ENCODE measurements around the gene TRPC4AP.

TRPC4AP gene

DNA sequence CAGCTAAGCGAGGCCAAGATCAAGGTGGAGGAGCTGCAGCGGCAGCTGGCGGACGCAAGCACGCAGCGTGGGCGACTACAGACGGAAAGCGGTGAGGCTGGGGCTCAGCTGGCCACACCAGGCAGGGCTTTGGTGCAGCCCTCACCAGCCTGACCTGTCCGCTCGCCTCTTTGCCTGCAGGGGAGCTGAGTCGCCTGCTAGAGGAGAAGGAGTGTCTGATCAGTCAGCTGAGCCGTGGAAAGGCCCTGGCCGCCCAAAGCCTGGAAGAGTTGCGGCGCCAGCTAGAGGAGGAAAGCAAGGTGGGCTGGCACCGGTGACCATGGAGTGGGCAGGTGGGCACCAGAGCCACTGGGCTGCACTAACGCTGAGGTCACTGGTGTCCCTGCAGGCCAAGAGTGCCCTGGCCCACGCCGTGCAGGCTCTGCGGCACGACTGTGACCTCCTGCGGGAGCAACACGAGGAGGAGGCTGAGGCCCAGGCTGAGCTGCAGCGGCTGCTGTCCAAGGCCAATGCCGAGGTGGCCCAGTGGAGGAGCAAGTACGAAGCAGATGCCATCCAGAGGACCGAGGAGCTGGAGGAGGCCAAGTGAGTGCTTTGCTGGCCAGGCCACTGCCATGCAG, 94.2 kb downstream of the TRPC4AP start:
- DNase-seq: no peak

DNA sequence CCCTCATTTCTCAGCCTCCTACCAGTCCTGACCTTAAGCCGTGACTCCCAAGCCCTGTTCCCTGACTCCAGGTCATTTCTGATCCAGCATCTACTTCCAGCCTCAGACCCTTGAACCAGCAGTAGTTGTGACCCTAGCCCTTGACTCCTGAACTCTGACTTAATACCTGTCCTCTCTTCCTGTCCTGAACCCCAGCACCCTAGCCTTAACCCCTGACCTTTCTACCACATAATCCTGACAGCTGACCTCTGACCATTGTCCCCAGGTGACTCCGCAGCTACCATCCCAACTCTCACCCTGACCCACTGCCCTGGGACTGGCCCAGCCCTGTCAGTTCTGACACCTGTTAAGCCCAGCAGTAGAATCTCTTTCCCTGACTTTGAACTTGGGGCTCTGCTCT, 94.8 kb downstream of the TRPC4AP start:
- no peak for DNase-seq

GRCh38 chr20:34997131-34997561, 95.5 kb downstream of the TRPC4AP start:
- DNase-seq: no peak

GRCh38 chr20:34996243-34997028, 96.2 kb downstream of the TRPC4AP start:
- no peak for DNase-seq

- no peak for DNase-seq
Observed at GRCh38 chr20:34995696-34996095, 96.9 kb downstream of the TRPC4AP start.

DNA sequence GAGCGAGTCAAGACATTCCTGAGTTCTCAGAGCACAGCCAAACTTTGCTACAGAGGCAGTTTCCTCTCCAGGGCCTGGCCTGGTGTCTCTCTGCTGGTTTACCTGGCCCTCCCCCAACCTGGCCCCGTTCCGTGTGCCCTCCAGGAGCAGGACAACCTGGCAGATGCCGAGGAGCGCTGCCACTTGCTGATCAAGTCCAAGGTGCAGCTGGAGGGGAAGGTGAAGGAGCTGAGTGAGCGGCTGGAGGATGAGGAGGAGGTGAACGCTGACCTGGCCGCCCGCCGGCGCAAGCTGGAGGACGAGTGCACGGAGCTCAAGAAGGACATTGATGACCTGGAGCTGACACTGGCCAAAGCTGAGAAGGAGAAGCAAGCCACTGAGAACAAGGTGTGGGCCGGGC, 97.4 kb downstream of the TRPC4AP start:
- DNase-seq: no peak

DNA sequence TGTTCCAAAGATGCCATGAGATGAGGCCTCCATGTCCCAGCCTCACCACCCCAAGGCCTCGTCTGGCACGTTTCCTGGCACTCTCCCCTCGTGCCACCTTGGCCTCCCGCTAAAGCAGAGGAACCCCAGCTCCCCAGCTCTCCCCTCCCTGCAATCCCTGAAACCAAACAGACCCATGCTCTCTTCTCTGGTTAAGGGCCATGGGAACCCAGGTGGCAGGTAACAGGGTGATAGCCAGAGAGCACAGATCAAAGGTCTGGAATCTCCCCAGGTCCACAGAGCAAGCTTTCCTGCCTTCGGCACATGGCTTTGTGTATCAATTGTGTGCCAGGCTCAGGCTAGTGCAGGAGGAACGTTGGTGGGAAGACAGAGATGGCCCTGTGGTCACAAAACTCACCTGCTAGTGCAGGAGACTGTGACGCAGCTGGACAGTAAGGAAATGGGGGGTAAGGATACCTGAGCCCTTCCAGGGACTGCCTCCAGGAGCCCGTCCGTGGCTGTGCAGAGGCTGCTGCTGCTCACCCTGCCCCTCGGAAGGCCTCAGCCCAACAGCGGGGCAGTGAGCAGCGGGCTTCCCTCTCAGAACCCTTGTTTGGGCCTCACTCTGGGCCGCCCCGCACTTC, 98.0 kb downstream of the TRPC4AP start:
- no peak for DNase-seq

- DNase-seq: no peak
Observed at GRCh38 chr20:34993941-34994508, 98.6 kb downstream of the TRPC4AP start.

GRCh38 chr20:34992751-34993417, 99.7 kb downstream of the TRPC4AP start:
- no peak for DNase-seq

DNA sequence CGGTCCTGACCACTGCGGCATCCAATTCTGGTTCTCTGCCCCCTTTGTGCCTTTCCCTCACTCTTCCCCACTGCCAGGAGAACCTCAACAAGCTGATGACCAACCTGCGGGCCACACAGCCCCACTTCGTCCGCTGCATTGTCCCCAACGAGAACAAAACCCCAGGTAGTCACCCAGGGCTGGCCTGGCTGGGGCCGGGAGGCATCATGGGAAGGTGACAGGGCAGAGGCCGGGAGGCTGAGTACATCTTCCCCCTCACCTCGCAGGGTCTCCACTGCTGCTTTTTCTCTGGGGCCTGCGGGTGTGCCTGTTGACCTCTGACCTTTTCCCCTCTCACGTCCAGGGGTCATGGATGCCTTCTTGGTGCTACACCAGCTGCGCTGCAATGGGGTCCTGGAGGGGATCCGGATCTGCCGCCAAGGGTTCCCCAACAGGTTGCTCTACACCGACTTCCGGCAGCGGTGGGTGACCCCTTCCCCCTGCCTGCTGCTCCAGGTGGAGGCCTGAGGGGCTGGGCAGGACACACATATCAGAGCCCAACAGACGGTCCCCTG, 101.9 kb downstream of the TRPC4AP start:
- no peak for DNase-seq

DNA sequence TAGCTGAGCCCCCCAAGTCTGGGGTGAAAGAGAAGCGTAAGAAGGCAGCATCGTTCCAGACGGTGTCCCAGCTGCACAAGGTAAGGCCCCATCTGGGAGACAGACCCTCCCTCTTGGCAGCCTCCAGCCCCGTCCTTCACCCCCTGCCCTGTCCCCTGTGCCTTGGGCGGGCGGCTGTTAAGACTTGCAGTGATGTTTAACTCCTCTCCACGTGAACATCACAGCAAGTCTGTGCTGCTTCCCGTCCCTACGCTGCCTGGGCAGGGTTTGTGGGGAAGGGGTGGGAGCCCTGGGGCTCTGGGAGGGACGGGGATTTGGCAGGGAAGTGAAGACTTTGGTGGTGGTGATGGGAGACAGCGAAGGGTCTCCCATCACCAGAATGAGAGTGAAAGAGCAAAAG, 102.4 kb downstream of the TRPC4AP start:
- no peak for DNase-seq

- DNase-seq: no peak
Observed at GRCh38 chr20:34989670-34990069, 102.9 kb downstream of the TRPC4AP start.

DNA sequence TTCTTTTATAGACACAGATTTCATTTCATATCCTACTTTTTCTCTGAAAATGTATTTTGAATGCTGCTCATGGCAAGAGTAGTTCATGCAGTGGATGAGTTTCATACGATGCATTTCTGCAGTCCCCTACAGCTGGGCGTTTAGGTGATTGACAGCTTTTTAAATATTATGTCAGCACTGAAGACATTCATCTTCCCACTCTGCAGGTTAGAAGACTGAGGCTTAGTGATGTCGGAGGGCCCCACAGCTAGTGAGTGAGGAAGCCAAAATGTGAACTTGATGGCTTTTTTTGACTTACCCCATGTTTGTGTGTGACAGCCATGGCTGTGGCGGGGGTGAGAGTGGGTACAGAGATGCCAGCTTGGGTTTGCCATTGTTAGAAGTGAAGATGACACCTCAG, 103.5 kb downstream of the TRPC4AP start:
- no peak for DNase-seq

DNA sequence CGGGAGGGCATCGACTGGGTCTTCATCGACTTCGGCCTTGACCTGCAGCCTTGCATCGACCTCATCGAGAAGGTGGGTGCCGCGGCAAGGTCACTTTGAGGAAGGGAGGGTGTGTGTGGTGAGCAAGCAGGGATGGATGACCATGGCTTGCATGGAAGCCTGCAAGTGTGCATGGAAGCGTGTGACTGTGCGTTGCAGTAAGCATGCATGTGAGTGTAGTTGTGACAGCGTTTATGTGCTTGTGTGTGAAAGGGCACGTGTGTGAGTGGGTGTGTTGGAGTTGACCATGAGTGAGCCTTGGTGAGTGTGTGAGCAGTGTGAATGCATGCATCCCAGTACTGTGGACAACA, 104.4 kb downstream of the TRPC4AP start:
- DNase-seq: no peak

GRCh38 chr20:34987288-34988190, 105.1 kb downstream of the TRPC4AP start:
- no peak for DNase-seq

DNA sequence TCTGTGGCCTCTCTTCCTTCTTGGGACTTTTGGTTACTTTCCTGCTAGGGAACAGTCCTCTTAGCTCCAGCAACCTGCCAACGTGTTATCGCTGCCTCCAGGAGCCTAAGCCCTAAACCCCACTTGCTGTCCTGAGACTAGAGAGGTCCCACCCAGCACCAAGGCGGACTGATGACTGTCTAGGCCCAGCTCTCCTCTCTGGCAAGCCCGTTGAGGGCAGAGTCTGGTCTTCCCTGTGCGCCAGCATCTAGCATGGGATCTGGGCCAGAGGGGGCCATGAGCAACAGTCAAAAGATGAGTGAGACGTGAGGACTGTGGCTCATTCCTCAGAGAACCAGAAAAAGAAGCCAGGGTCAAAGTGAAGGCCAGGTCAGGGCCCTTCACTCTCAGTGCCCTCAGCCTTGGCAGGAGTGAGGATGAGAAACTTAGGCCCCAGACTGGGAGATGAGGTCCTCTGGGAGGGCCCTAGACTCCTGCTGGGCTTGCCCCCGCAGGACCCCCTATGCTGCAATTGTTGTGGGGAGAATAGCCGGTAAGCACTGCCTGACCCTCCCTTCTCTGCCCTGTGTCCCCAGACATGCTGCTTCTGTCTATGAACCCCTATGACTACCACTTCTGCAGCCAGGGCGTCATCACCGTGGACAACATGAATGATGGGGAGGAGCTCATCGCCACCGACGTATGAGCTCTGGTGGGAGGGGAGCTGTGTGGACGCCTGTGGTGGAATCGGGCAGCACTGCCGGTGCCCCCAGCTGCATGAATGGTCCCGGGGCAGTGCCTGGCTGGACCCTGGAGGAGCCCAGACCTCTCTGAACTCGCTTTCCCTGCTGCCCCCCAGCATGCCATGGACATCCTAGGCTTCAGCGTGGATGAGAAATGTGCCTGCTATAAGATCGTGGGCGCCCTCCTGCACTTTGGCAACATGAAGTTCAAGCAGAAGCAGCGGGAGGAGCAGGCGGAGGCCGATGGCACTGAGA, 106.0 kb downstream of the TRPC4AP start:
- DNase-seq: no peak

DNA sequence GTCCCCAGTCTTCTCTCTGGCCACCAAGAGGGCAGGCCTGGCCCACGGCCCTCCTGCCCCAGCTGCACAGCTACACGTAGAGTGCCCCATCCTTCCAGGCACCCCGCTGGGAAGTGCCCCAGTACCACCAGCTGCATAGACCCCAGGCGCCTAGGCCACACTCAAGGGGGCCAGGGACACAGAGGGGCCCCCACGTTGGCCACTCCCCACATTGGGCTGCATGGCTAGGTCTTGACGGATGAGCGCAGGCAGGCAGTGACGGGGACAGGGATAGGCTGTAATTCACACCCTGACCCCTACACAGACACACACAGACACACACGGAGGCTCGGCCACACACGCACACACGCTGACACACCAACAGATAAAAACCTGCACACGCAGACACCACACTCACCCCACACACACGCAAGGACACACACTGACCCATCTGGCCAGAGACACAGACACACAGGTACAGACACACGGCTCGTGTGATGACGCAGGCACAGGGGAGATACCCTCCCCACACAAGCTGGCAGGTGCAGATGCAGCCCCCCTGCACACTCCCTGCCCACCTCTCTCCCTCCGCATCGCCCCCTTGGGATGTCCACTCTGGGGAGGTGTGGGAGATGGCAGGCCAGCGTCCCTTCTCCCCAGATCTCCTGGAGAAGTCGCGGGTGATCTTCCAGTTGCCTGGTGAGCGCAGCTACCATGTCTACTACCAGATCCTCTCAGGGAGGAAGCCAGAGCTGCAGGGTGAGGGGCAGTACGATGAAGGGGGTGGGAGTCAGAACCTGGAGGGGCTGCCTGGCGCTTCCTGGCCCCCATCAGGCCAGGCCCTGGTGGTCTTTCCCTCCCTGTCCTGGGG, 106.9 kb downstream of the TRPC4AP start:
- DNase-seq: no peak

- no peak for DNase-seq
Observed at GRCh38 chr20:34984756-34985261, 107.8 kb downstream of the TRPC4AP start.

GRCh38 chr20:34983995-34984735, 108.4 kb downstream of the TRPC4AP start:
- DNase-seq: no peak
